Medulla oblongata (tissue), 1 donor: Measurements from ENCODE around the gene SLIT3.
"Not testable (repeated sequence)": the region's sequence is repeated elsewhere in the genome, so short reads cannot be mapped to it uniquely, and the experiment has no call there.

Experiments
- DNase-seq: peaks from one replicate; pipeline ENCODE4 v3.0.0-alpha.2; 2015; ENCODE audit errors: extremely low spot score

SLIT3 gene

GRCh38 chr5:168742311-168742710, 558.6 kb downstream of the SLIT3 start:
- DNase-seq, result not testable (repeated sequence)

GRCh38 chr5:168740811-168741213, 560.1 kb downstream of the SLIT3 start:
- DNase-seq, result no peak

- peak; percentile 50 for DNase-seq
Measured at GRCh38 chr5:168740092-168740800, 560.7 kb downstream of the SLIT3 start.

GRCh38 chr5:168737066-168737465, 563.9 kb downstream of the SLIT3 start:
- no peak for DNase-seq

GRCh38 chr5:168736281-168736831, 564.6 kb downstream of the SLIT3 start:
- DNase-seq, result no peak

GRCh38 chr5:168734620-168735300, 566.2 kb downstream of the SLIT3 start:
- DNase-seq, result peak; percentile 36

GRCh38 chr5:168734119-168734518, 566.8 kb downstream of the SLIT3 start:
- DNase-seq, result no peak

GRCh38 chr5:168728546-168729211, 572.3 kb downstream of the SLIT3 start:
- no peak for DNase-seq

GRCh38 chr5:168727547-168727946, 573.4 kb downstream of the SLIT3 start:
- no peak for DNase-seq

- DNase-seq, result no peak
Measured at GRCh38 chr5:168726342-168726741, 574.6 kb downstream of the SLIT3 start.

GRCh38 chr5:168724227-168724626, 576.7 kb downstream of the SLIT3 start:
- DNase-seq, result no peak

- DNase-seq, result no peak
Measured at GRCh38 chr5:168723037-168723436, 577.9 kb downstream of the SLIT3 start.

- DNase-seq, result no peak
Measured at GRCh38 chr5:168721966-168722365, 579.0 kb downstream of the SLIT3 start.

- no peak for DNase-seq
Measured at GRCh38 chr5:168721002-168721753, 579.8 kb downstream of the SLIT3 start.

GRCh38 chr5:168720575-168720974, 580.4 kb downstream of the SLIT3 start:
- DNase-seq, result no peak

GRCh38 chr5:168714046-168714445, 586.9 kb downstream of the SLIT3 start:
- no peak for DNase-seq

GRCh38 chr5:168713051-168713450, 587.9 kb downstream of the SLIT3 start:
- no peak for DNase-seq

- DNase-seq, result no peak
Measured at GRCh38 chr5:168712280-168712924, 588.5 kb downstream of the SLIT3 start.

- DNase-seq, result no peak
Measured at GRCh38 chr5:168710706-168711105, 590.2 kb downstream of the SLIT3 start.

- DNase-seq, result no peak
Measured at GRCh38 chr5:168707716-168708695, 592.9 kb downstream of the SLIT3 start.
